NB4 (cell line): ENCODE results near the gene DNAAF3.

Source experiments
- DNase-seq: peaks from one replicate; pipeline ENCODE4 v3.0.0; 2010; ENCODE audit warnings: low read depth
- H3K4me3 ChIP-seq: one replicate; pipeline ENCODE4 v1.5.1; 2011; ENCODE audit warnings: mild to moderate bottlenecking, low read depth, low read length, moderate library complexity
- CTCF ChIP-seq: IDR thresholded peaks from one replicate; pipeline ENCODE4 v1.5.1; 2012; ENCODE audit warnings: low read depth, low read length
- MYC ChIP-seq: IDR thresholded peaks from 2 replicates; pipeline ENCODE4 v1.6.1; 2011; ENCODE audit warnings: low read depth, low read length
- POLR2A ChIP-seq: IDR thresholded peaks from 2 replicates; pipeline ENCODE4 v1.6.1; 2011; ENCODE audit warnings: mild to moderate bottlenecking; ENCODE audit not compliant: insufficient read length; ENCODE audit errors: extremely low read depth
- TF ChIP-seq, protein P1 (sequence below): IDR thresholded peaks from 2 replicates; pipeline ENCODE4 v1.6.1; 2011; ENCODE audit warnings: low read depth, low read length

DNAAF3 gene

GRCh38 chr19:55161571-55162322 lies 4.7 kb downstream of the DNAAF3 start:
- no peak for TF ChIP-seq POLR2A
- no peak for TF ChIP-seq CTCF
- TF ChIP-seq, protein P1, sequence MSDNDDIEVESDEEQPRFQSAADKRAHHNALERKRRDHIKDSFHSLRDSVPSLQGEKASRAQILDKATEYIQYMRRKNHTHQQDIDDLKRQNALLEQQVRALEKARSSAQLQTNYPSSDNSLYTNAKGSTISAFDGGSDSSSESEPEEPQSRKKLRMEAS, result no peak
- no peak for TF ChIP-seq MYC
- no peak for DNase-seq
- H3K4me3 ChIP-seq, result no peak overlapping the region

DNA sequence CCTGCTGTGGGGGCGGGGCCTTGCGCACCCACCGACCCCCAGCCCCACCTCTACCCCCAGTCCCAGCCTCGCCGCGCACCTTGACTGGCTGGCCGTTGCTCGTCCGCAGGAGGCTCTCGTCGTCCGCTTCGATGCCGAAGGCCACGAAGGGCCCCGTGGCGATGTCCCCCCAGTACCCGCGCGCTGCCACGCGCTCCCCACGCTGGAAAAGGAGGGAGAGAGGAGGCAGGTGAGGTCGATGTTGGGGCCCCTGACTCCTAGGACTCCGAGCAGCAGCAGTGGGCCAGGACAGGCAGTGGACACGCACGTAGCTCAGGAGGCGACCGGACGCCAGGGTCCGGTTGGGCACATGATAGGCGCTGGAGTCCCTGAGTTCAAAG lies 5.4 kb downstream of the DNAAF3 start:
- TF ChIP-seq CTCF, result no peak
- TF ChIP-seq, protein P1, result no peak
- TF ChIP-seq POLR2A, result no peak
- no peak for TF ChIP-seq MYC
- no peak overlapping the region for H3K4me3 ChIP-seq
- DNase-seq, result no peak

GRCh38 chr19:55160128-55160985 lies 6.1 kb downstream of the DNAAF3 start:
- TF ChIP-seq MYC (peak; percentile 66), CTCF (peak; percentile 57), POLR2A (no peak)
- TF ChIP-seq, protein P1, result peak; percentile 68
- peak; percentile 80 for DNase-seq
- H3K4me3 ChIP-seq, result no peak overlapping the region

DNA sequence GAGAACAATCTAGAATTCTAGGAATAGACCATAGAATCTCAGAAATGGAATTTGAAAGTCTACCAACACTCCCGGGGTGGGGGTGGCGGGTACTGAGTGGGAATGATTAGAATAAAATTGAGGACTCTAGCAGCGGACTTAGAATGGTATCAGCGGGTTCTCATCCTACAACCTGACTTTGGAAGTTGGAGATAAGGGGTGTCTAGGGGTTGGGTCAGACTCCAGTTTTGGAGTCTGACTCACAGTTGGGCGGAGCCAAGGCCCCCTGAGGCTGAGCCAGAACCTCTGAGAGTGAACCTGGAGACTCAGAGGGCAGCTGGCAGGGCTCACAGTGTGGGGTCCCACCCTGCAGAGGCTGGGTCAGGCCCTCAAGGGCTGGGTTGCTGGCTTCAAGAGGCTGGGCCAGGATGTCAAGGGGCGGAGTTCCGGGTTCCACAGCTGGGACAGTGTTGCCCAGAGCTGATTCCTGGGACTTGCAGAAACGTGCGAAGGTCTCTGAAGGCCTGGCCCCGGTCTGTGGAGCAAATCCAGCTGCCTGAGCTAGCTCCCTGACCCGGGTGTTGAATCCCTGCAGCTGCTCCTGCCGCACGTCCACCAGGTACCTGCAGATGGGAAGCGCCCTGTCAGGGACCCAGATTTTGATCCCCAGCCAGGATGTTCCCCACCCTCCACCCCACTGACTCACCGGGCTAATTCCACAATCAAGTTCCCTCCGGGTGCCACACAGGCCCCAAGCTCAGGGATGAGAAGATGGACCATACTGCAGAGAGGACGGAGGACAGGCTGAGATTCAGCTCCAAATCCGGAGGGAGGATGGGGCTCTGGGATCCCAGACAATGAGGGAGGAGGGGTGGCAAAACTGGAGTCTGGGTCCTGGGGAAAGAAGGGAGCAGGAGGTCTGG lies 7.3 kb downstream of the DNAAF3 start:
- DNase-seq, result peak; percentile 44
- no peak overlapping the region for H3K4me3 ChIP-seq

More for the DNA sequence above, 7.3 kb downstream of the DNAAF3 start:
- TF ChIP-seq POLR2A, result no peak
- TF ChIP-seq CTCF, result no peak
- TF ChIP-seq, protein P1, result no peak
- no peak for TF ChIP-seq MYC
